GM18520 (cell line): ENCODE measurements around the gene PIP4K2A.

ENCODE experiments used
- ATAC-seq: cut with Tn5 transposase; IDR thresholded peaks from one replicate; pipeline ENCODE4 v1.9.1; 2021; ENCODE audit not compliant: unreplicated experiment

PIP4K2A gene

DNA sequence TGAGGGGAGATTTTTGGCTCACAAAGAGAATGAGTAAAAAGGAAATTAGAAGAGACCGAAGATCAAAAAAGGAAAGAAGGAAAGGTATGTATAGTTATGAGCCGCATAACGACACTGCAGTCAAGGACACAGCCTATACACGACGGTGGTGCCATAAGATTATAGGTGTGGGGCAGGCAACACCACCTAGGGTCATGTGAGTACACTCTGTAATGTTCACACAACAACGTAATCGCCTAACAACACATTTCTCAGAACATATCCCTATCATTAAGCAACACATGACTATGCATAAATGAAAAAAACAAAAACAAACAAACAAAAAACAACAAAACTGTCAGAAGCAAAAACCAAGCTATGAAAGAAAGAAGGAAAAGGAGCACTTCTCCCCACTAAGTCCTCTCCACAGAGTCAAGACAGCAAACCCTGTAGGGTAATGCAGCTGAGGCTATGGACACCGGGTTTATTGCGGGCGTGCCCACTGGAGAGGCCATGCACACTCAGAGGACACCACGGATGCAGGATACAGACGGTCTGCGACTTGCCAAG is 45.1 kb downstream of the PIP4K2A start:
- peak; percentile 46 for ATAC-seq

DNA sequence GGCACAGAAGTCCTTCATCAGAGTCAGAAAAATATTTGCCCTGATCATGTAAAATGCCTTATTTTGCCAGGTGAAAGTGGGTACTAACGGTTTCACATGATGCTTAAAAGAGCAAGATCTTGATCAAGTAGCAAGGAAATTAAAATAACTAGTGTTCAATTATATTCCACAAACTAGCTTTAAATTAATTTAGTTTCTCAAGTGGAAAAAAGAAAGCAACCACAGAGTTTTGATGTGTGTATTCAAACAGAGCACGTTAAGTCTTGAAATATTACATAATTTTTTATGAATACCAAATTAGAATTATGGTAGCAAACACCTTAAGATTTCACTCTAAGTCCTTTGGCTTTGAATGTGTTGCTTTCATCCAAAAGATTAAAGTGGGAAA is 47.3 kb downstream of the PIP4K2A start:
- no peak for ATAC-seq

DNA sequence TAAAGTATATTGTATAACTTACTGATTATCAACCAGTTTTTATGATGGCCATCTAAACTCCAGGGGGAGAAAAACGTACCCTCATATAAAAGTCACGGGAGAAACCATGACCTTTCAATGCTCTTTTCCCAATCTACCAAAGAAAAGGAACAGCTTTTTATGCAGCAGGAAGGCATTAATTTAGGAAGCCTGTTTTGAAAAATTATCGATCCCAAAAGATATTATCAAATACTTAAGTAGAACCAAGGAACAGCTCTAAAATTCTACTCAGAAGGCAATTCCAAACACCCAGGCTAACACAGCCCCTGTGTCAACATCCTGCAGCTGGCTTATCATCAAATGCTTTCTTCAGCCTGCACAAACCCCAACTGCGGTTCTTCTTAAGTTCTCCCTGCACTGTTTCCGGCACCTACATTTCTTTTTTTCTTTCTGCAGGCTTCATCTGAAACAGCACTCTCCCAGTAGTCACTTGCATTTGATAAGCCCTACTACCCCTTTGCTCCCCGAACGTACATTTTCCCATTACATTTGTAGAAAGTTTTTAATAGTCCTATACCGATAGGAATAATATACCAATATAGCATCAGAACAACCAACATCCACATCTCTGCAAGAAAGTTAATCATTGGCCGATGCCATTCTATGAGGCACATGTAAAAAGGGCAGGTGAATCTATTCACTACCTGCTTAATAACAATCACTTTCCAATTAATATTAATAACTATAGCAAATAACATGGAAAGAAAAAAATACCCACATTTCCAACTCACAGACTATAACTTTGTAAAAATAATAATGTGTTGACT is 47.9 kb downstream of the PIP4K2A start:
- ATAC-seq: peak; percentile 39

DNA sequence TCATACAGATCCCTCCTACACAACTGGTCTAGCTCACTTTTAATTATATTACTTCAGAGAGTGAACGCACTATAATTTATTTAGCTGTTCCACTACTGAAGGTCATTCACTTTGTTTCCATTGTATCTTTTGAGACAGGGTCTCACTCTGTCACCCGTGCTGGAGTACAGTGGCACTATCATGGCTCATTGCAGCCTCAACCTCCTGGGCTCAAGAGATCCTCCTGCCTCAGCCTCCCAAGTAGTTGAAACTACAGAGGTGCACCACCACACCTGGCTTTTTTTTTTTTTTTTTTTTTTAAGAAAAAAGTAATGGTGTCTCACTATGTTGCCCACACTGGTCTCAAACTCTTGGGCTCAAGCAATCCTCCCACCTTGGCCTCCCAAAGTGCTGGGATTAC is 49.0 kb downstream of the PIP4K2A start:
- ATAC-seq: no peak

DNA sequence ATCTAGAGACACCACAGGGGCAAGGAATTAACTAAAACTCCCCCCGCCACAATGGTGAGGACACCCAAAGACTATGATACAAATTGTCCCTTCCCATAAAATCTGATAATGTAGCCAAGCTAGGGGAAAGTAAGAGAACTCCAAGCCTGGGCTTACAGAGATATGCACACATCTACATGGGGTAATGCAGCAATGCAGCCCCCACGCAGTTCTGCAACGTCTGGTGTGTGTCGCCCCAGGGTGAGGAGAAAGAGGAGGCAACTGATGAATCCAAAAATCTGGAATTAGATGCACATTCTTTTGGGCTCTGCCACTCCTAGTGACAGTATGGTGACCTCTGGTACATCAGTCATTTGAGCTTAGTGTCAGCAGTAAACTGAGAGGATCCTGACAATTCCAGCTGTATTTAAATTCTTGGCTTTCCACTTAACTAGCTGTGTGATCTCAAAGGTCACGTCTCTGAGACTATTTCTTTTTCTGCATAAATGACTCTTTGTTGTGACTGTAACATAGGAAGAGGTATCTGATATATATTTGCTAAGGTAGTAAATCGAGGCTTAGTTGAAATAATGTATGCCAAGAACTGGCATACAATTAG is 51.5 kb downstream of the PIP4K2A start:
- no peak for ATAC-seq

DNA sequence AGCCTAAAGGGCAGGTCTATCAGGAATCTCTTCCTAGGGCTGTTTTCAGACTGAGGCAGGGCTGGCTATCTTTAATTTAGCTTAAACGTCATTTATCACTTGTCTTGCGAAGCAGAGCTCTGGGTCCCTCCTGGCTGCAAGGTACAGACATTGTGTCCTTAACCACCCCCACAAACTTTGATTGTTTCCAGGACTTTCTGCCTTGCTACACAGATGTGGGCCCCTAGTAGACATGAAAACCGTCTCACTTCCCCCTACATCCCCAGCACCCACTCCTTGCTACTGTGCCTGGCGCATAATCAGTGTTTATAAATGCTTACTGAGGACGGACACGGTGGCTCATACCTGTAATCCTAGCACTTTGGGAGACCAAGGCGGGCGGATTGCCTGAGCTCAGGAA is 54.5 kb downstream of the PIP4K2A start:
- no peak for ATAC-seq

DNA sequence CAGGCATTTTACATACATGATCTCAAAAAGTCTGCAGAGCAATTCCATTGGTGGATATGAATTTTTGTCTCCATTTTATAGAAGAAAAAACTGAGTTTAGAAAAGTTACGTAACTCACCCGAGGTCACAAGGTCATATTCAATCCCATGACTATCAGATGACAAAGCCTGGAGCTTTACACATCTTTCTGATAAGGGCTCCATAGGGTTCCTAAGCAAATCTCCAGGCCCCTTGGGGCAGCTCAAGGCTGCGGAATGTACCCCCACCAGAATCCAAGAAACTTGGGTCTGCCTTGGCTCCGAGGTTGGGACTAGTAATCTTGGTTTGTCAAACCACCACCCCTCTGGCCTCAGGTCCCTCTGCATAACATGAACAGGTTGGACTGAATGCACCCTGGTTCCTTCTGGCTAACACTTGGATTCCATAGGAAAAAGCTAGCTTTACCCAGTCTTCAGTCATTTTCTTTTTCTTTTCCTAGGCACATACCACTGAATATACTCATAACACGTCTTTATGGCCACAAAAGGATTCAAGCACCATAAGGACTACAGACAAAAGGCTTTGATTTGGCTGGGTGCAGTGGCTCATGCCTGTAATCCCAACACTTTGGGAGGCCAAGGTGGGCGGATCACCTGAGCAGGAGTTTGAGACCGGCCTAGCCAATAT is 55.5 kb downstream of the PIP4K2A start:
- ATAC-seq: no peak

DNA sequence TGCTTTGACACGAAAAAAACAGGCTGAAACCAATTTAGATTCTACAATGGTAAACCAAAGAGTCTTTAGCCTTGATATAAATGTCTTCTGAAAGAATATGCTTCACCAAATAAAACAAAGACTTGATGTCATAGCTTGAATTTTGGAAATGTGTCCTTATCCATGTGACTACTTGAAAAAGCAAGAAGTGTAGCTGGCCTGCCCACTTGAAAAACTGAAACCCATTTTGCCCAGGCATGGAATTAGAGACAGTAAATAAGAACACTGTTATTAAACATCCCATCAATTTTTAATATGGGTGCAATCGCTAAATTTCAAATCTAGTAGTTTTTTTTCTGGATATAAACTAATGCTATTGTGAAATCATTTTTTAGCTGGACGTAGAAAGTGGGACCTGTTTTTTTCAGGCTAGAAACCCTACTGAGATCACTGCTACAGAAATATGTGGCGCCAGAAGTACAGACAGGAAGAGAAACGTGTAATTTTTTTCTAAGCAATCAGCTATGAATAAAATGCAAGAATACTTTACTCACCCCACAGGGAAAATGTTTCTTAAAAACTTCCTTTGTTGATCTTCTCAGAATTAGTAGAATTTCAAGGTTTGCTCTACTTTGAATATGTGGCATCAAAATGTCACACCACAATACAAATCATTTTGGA is 56.7 kb downstream of the PIP4K2A start:
- no peak for ATAC-seq

DNA sequence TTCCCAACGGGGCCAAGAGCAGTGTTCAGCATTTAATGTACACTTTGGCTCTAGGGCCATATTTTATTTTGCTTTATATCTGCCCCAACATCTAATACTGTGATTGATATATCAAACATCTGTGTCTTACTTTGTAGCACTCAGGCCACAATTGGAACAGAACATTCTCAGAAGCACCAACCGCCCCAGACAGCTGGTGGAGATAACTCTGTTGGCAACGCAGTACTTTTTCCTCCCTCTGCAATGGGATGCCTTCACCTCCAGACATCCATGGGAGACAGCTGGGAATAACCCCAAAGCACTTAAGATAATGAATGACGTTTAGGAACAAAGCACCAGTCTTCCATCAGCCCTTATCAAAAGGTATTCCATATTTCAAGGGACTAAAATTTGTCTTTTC is 57.4 kb downstream of the PIP4K2A start:
- no peak for ATAC-seq

DNA sequence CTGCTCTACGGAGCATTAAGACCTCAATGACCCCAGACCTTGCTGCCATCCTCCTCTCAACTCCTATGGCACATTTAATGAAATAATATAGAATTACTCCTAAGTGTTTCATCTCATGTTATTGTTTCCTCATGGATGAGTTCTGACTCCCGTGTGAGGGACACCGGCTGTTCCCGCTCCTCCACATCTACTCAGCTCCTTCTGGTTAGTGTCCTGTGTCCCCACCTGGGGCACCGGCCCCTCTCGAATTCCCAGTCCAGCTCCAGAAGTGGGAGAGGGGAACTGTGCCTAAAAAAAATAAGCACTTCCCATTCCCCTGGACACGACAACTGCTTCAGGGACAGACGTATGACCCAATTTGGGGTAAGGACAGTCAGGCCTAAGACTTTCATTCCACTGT is 58.3 kb downstream of the PIP4K2A start:
- no peak for ATAC-seq

DNA sequence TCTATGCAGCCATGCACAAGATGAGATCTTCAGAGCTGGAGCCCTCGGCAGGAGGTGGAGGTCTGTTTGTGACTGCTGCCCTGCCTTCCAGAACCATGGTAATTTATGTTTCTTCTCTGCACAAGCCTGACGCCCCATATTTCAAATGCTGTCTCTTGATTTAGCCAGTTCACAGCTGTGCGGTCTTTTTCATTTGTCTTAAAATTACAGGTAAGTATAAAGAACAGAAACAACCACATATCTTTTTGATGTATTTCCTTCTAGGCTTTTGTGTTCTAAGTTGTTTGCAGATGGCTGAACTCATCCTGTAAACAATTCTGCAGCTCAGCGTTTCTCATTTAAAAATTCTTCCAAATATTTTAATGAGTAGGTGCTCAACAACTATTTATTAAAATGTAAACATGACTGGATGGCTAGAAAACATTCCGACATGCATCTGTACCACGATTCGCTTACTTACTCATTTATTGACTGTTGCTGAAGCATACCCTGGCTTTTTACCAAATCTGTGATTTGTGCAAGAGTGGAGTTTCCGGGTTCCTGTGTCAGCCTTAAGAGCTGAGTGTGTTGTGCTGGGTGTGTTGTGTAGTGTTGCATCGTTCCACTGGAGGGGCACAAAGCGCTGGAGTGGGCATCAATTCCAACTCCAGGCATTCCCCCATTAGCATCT is 58.9 kb downstream of the PIP4K2A start:
- no peak for ATAC-seq

DNA sequence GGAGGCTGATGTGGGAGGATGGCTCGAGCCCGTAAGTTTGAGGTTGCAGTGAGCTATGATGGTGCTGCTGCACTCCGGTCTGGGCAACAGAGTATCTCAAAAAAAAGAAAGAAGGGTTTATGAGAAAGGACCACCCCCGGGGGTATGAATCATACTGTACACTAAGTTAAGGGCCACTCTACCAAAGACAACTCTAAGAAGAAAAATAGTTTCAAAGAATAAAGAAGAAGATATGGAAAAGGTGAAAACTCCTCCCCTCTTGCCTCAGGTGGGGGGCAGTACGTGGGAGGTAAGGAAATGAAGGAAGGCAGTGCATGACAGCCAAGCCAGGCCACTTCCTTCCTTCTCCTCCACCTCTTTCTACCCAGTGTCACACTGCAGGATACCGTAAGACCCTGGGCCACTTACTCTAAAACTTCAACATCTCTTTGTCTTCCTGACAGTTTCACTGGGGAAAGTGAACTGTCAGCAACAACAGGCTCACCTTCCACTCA is 61.3 kb downstream of the PIP4K2A start:
- no peak for ATAC-seq

DNA sequence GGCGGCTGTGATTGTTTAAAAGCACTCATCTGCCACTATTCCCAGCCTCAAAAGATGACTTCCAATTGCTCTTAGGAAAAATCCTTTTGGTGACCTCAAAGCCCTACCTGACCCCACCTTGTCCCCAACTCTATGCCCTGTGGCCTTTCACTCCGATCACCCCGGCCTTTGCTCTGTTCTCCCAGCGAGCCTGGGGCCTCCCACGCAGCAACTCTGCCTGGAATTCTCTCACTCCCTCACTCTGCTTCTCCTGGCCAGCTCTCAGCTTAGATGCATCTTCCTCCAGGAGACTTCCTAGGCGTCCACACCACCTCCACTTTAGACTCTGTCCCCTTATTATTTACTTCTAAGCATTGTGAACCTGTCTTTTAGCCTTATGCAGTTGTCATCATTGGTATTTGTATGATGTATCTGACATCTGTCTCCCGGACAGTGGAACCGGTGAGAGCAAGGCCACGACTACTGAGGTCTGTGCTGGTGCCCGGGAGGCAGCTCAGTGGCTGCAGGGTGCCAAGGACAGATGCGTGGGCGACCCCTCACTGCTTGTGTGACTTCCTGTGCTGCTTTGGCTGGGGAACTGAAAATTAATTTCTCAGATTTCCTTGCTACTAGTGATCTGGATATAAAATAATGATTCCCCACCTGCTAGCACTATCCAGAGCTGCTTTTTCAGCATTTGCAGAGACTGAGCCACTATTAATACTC is 63.0 kb downstream of the PIP4K2A start:
- ATAC-seq: no peak

DNA sequence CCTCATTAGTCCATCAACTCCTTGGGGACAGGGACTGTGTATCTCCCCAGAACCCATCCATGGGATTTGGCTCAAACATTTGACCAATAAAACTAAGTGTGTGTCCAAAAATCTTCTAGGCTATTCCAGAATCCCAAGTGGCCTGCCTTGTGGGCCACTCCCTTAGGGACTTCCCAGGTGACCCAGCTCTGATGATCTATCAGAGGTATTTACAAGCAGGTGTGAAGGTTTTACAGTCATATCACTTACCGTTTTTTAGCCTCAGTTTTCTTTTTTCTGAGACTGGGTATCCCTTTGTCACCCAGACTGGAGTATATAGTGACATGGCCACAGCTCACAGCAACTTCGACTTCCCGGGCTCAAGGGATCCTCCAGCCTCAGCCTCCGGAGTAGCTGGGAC is 64.4 kb downstream of the PIP4K2A start:
- no peak for ATAC-seq

DNA sequence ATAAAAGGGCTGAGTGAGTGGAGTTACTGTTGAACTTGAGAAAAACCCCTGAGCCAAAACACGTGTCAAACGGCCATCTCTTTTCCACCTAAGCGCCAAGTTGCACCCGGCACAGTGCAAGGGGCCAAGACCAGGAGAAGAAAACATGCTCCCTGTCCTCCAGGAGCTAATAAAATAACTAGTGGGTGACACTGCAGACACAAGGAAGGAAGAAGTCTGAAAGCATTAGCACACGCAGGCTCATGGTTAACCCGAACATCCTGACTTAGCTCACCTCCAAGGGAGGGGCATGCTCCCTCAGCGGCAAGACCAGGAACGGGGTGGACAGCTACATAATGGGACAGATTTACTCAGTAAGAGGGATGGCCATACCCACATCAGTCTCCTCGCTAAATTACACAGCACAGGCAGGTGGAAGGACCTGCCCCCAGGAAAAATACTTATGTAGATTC is 65.0 kb downstream of the PIP4K2A start:
- ATAC-seq: no peak

DNA sequence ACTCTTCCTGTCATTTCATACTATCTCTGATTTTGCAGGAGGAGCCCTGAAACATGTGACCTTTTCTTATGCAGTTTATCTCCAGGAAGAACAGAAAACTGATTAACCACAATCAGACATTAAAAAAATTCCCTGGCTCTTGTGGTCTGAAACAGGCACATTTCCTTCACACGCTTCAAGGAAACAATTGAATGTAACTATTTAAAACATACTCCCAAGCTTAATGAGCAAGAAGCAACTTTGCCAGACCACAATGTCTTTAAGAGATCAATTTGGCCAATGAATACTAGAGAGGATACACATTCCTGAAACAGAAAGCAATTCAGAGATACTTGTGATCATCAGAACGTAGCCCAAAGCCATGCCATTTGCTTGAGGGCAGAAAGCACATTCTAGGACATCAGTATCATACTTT is 65.8 kb downstream of the PIP4K2A start:
- peak; percentile 26 for ATAC-seq

DNA sequence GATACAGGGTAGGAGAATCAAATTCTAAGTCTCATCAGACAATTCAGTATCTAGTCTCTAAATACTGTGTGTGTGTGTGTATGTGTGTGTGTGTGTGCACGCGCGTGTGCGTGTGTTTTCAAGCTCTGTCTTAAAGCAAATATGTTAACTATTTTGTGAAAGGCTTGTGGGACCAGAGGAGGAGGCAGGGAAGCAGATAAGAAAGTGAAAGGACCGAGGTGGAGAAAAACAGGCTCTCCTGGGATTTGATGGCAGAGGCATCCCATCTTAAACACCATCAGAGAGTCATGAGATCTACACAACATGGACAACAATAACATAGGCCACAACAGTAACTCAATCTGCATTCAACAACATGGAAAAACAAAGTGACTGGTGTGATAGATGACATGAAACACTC is 67.1 kb downstream of the PIP4K2A start:
- ATAC-seq: no peak

DNA sequence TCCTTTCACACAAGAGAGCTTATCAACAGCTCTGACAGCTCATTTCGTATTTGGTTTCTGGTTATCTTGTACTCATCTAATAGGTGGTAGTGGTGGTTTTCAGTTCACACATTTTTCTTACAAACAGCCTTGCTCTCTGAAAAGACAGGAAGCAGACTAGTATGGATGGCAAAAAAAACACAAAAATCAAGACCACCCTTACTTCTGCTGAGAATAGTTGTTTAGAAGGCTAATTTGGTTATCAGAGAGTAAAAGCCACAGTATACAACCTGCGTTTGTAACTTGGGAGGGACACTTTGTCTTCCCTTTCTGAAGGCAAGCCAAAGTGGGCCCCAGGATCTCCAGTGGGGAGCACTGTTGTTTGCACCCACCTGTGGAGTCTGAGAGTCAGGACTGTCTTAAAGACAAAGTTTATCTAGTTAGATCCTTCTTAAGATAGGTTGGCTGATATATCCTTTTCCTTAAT is 68.0 kb downstream of the PIP4K2A start:
- ATAC-seq: peak; percentile 78

DNA sequence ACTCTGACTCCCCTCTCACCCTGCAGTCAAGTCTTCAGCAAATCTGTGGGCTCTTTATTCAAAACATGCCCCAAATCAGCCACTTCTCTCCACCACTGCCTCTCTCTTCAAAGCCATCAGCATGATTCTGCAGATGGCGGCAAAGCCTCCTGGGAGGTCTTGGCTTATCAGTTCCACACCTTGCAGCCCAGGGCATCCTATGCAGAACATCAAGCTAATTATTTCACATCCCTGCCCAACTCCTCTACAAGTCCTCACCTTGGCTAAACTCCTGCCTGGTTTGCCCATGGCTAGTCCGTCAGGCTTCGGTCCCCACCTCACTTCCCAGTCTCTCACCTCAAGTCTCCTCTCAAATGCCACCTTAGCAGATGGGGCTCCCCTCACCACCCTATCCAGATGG is 70.2 kb downstream of the PIP4K2A start:
- ATAC-seq: no peak

DNA sequence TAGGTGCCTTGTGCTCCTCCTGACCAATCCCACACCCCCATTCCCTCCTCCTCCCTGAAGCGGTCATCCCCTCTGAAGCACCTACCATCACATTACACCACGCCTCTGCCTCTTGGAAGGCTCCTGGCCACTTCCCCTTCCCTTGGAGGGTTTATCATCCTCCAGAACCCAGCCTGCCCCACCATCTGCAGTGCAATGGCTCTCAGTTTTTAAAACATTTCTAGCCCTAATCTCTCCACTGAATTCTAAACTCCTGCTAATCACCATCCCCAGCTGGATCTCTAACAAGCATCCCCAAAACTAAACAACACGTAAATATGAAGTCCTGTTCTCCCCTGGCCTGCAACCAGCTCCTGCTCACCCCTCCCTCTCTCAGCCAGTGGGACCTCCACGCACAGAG is 70.6 kb downstream of the PIP4K2A start:
- no peak for ATAC-seq
